Activated CD4-positive, alpha-beta T cell treated with anti-CD3 and anti-CD28 coated beads, Interleukin-2, Interleukin-6, amounts not matched to agents 100 ng/mL and 50 ng/mL, durations not matched to agents 16 hours and 8 hours (primary cell): Measurements from ENCODE around the gene AJAP1.

Experiments
- DNase-seq: peaks from one replicate; pipeline ENCODE4 v3.0.0-alpha.2; 2020

The AJAP1 gene

DNA sequence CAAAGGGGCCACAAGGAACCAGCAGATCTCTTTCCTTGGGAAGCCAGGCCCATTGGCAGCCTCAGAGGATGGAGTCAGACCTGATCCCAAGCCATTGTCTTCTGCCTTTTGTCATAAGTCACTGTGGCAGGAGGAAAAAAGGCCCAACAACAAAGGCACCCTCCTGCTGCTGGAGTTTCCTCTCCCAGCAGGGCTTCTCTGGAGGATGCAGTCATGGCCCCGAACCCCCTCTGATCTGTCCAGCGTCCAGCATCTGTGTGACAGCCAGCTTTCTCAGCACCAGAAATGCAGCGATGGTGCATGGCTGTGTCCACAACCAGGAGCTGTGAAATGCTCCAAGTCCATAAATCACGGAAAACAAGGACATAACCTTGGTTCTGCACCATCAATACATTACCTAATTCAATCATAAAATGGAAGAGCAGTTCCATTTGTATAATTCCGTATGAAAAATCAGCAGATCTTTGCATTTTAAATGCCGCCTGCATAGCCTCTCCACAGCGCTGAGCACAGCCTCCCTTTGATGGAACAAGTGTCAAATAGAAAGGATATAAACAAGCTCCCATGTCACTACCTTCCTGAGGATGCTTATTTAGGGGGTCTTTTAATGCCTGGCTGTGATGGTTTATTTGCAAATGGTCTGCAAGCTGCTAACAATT is 30.6 kb downstream of the AJAP1 start:
- no peak for DNase-seq

- no peak for DNase-seq
These were observed 31.1 kb downstream of the AJAP1 start for GRCh38 chr1:4685523-4685865.

- no peak for DNase-seq
These were observed 33.5 kb downstream of the AJAP1 start for GRCh38 chr1:4687943-4688342.

GRCh38 chr1:4689271-4689935 is 35.0 kb downstream of the AJAP1 start:
- DNase-seq, result no peak

DNA sequence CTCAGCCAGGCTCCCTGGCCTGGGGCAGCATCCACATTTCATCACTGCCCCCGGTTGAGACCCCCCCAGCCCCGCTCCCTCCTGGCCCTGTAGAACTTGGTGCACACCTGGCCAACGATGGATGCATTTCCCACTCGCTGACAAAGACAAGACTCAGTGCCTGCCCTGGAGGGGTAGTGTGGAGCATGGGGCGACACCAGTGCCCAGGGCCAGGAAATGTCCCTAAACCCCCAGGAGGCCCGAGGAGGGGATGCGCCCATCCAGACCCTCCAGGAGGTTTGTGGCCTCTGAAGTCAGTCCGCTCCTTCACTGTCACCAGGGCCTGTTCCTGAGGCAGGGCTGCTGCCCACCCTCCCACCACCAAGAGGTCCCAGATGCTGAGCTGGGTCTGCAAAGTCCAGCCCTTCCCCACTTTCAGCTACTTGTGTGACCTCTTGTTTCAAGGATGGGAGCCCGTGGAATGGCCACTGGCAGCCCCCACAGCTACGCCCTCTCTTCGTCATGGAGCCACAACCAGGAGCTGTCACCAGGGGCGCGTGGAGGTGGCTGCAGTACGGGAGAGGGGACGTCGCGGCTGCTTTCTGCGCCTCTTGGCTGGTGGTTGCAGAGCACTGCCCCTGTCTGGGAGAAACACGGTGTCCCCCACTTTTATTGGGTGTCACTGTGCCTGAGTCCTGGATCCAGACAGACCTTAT is 35.7 kb downstream of the AJAP1 start:
- no peak for DNase-seq

DNA sequence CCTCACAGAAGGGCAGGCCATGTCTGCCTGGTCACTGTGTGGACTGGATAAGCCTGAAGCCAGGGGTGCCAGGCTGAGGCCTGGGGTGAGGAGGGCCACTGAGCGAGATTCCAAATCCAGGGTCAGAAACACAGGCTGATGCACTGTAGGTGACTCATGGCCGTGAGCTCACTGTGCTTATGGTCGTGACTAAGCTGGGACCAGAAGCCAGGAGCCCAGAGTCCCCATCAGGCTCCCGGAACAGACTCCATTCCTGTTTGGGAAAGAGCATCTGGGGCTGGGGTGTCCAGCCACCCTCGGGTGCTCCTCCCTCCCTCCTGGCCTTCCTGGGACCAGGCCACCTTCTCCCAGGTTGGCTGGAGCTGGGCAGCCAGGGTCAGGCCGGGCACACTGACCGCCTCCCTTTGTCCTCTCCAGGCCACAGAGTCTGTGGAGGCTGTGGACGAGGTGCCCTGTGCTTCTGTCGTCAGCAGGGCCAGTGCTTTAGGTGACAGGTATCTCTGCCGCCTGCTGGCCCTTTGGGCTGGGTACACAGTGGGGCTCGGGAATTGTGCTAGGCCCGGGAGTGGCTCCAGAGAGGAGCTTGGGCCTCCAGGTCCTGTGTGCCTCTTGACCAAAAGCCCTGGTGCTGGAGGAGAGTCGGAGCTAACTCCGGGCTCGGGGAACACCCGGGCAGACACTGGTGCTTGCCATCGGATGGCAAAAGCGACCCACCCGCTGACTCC is 36.7 kb downstream of the AJAP1 start:
- DNase-seq, result no peak

- no peak for DNase-seq
These were observed 37.5 kb downstream of the AJAP1 start for GRCh38 chr1:4691766-4692405.

DNA sequence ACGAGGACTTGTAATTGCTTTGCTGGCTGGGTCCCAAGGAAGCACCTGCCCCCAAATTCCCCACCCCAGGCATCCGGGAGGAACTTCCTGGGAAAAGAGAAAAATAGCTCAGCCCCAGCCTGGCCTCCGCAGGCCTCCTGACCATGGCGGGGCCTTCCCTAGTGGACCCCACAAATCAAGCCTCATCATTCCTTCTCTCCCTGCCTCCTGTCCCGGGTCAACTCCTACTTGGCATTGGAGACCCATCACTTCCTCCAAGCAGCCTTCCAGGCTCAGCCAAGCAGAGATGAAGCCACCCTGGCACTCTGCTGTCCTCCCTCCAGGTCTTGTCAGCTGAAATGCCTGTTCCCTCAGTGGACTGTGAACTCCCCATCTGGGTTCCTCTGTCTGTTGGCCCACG is 38.0 kb downstream of the AJAP1 start:
- no peak for DNase-seq

GRCh38 chr1:4693331-4693730 is 38.9 kb downstream of the AJAP1 start:
- no peak for DNase-seq

DNA sequence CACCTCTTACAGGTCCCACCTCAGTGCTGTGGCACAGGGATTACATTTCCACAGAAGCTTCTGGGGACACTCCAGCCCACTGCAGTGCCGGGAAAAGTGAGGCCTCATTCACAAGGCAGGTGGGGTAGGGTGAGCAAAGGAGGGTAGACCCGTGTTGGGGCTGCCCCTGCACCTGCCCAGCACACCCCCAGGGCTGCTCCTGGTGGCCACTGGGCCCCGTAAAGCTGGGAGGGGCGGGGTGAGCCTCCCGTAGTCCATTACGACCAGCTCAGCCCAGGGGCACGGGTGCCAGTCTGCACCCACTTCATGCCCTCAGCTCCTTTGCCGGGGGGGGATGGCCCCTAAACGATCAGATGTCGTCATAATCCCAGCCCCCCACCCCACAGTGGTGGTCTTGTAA is 39.5 kb downstream of the AJAP1 start:
- no peak for DNase-seq

- no peak for DNase-seq
These were observed 40.1 kb downstream of the AJAP1 start for GRCh38 chr1:4694492-4694891.

DNA sequence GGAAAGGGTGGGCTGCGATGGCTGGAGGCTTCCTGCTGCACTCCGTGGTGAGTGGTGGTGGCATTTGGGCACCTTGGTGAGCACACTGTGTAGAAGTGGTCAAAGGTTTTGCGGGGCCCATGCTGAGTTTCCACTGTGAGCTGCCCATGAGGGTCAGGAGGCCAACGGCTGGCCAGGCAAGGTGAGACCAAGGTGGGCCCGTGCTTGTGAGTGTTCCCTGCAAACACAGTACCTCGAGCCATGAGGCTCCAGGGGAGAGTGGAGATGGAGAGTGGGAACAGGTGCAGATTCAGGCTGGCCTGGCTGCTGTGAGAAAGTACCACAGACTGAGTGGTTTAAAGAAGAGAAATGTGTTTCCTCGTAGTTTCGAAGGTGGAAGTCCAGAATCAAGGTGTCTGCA is 40.8 kb downstream of the AJAP1 start:
- no peak for DNase-seq

DNA sequence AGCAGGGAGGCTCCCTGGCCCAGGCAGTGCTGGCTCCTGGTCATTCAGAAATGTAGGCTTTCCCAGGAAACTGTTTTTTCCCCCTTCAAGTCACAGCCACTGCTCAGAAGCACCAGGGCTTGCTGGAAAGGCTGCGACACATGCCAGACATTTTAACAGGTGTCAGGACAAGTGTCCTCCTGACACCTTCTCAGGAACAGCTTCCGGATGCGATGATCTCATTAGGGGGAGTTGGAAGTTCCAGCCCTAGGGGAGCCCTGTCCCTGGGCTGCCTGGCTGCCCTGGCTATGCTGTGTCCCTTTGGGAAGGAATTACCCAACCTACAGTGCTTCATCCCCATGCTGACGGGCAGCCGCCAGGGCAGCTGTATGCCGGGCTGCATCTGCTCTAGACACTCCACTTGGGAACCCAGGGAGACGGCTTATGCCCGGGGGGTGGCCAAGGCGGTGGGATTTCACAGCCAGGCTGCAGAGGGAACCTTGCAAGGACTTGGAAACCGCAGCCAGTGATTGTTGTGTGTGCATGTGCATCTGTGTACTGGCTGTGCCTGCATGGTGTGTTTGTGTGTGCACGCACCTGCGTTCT is 41.8 kb downstream of the AJAP1 start:
- no peak for DNase-seq

- no peak for DNase-seq
These were observed 42.3 kb downstream of the AJAP1 start for GRCh38 chr1:4696753-4697152.

DNA sequence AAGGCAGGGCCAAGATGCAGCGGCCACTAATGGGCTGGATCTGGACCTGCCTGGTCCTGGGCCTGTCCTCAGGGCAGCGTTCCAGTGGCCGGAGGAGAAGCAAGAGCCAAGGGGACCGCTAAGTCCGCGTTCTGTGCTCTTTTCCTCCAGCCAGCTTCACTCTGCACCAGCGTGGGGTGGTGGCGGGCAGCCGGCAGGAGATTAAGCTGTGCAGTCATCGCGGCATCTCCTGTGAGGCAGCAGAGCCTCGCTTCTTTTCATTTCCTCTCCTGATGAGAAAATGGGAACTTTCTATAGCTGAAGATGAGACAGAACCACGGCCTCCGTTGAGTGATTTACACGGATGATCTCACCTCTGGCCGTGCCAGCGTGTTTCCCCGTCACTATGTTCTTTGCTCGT is 43.4 kb downstream of the AJAP1 start:
- no peak for DNase-seq

- no peak for DNase-seq
These were observed 44.5 kb downstream of the AJAP1 start for GRCh38 chr1:4698911-4699310.

GRCh38 chr1:4699376-4700301 is 45.2 kb downstream of the AJAP1 start:
- no peak for DNase-seq

DNA sequence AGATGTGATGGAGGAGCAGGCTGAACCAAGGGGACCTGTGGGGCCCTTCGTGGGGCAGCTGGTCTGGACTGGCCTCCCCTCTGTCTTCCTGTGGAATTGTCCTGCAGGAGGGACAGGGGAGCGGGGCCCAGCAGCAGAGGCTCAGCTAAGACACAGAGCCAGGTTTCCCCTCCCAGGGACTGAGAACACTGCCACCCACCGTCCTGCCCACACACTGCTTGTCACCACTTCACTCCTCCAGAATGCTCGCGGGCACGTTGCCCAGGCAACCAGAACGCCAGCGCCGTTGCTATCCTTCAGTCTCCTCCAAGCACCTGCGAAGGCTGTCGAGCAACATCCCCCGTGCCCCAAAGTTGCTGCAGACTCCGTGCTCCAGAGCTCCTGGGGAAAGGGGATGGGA is 46.4 kb downstream of the AJAP1 start:
- DNase-seq, result no peak

GRCh38 chr1:4701276-4701675 is 46.9 kb downstream of the AJAP1 start:
- DNase-seq, result no peak

GRCh38 chr1:4702464-4702863 is 48.1 kb downstream of the AJAP1 start:
- DNase-seq, result no peak

GRCh38 chr1:4702932-4703331 is 48.5 kb downstream of the AJAP1 start:
- DNase-seq, result no peak

DNA sequence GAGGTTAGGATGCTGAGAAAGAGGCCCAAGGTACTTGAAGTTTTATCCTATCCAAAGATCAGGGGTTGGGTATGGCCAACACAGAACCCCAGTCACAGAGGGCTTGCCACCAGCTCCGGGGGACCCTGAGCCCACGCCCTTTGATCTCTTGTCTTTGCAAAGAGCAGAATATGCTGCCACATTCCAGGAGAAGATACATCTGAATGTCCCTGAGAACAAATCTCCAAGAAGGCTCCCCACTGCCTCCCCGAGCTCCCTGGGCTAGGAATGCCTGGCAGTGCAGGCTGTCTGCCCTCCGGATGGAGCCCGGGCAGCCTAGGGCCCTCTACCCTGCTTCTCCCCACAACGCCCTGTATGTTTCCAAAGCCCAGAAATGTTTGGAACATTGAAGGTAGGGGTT is 49.2 kb downstream of the AJAP1 start:
- DNase-seq, result no peak
